MV-4-11 (cell line): Measurements from ENCODE around the gene GTPBP3.
"Not testable (repeated sequence)": the region's sequence is repeated elsewhere in the genome, so short reads cannot be mapped to it uniquely, and the experiment has no call there.

Experiments
- DNase-seq: peaks from one replicate; lab custom pipeline; 2025; lab: John Stamatoyannopoulos, UW

GTPBP3 gene

DNA sequence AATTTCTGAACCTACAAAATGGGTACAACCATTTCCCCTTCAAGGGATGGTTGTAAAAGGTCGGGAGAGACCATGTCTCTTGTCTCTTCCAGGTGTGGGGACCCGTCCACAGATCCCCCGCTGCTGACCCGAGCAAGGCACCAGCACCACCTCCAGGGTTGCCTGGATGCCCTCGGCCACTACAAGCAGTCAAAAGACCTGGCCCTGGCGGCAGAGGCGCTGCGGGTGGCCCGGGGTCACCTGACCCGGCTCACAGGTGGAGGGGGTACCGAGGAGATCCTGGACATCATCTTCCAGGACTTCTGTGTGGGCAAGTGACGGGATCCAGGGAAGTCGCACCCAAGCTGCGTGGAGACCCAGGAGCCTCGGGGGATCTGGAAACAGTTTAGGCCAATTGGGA, 4.0 kb downstream of the GTPBP3 start:
- DNase-seq = no peak

DNA sequence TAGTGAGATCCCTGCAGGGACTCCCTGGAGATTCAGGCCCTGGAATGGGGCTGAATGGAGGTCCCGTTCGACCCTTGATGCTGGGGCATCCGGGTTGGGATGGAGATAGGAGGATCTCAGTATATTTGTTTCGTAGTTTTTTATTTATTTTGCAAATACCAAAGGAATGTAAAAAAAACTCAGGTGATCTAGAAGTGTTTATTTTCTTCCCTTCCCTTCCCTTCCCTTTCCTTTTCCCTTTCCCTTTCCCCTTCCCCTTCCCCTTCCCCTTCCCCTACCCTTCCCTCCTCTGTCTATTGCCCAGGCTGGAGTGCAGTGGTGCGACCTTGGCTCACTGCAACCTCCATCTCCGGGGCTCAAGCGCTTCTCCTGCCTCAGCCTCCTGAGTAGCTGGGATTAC, 4.5 kb downstream of the GTPBP3 start:
- no peak for DNase-seq

DNA sequence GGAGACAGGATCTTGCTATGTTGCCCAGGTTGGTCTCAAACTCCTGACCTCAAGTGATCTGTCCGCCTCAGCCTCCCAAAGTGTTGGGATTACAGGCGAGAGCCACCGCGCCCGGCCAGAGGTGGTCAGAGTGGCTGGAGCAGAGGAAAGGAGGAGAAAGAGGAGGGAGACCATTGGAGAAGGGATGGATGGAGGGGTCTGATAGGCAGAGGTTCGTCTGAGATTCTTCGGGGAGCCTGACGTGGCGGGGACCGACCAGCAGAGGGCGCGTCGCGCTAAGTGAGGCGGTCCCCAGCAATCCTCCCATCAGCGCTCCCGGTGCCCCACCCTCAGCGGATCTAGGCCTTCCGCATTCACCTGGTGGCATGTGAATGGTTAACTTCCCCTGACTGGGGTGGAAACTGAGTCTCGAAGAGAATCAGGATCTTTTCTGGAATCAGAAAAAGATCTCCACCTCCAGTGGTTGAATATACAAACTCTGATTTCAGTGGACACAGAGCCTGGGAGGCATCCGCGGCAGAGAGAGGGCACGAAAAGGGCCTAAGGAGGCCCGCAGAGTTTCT, 8.8 kb downstream of the GTPBP3 start:
- peak; percentile 70 for DNase-seq

DNA sequence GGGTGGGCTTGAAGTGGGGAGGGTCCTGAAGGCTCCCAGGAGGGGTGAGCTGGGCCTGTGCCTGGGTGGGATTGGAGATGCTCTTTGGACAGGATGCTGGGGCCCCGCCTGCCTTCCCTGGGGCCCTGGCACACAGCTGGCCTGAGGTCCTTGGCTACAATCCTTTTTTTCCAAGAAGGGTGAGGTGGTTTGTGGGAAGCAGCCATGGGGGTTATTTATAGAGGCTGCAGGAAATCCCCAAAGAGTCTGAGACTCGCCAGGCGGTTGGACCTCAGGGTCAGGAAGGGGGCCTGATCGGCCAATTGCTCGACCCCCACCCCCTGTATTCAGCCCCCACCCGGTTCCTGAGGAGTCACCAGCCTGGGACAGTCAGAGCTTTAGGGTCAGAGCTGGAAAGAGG, 10.0 kb downstream of the GTPBP3 start:
- peak; percentile 61 for DNase-seq

DNA sequence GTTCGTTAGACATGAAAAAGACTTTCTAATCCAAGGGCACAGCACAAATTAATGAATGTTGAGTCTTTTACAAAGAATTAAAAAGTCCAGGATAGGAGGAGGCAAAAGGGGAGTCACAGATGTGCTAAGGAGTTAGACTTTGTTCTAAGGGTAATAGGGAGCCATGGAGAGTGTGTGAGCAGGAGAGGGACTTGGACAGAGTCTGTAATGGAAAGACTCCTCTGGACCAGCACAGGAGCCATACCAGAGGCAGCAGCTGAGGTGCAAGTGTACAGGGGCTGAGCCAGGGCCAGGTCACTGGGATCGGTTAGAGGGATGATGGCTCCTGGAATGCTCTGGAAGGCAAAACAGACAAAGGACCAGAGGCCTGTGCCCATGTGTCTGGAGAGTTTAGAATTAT, 10.5 kb downstream of the GTPBP3 start:
- no peak for DNase-seq

DNA sequence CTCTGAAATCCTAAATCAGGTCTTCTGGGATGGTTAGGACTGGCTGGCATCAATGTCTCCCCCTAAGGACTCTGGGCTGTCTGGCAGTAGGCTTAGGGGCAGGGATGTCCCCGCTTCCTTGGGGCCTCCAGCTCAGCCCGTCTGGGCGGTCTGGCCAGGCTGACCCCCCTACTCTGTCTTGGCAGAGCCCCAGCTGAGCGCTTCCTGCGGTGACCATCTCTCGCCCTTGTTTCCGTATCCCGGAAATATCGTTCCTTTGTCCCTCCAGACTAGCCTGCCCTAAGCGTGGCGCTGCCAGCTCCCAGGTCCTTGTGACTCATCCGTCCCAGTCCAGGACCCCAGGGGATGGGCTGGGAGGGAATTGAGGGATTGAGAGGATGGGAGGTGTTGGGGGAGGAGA, 11.3 kb downstream of the GTPBP3 start:
- no peak for DNase-seq

DNA sequence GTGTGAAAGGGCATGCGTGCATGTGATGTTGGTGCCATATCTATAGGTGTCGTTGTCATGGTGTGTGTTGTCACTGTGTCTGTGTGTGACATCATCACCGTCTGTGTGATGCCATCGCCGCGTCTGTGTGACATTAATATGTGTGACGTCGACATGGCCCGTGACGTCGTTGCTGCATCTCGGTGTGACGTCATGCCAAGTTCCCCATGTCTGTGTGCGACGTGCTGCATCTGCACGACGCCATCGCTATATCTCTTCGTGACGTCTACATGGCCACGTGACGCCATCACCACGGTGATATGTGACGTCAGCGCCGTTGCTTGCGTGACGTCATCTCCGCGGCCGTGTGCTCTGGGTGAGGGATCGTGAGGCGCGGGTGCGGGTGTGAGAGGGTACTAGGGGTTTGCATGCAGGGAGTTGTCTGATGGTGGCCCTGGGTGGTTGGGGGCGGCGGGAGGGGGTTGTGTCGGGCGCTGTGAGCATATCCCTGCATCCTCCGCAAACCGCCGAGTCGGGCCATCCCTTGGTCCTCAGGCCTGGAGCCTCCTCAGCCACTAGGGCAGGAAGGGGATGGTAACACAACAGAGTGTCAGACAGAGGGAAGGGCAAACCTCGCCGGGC, 14.6 kb downstream of the GTPBP3 start:
- DNase-seq = no peak

DNA sequence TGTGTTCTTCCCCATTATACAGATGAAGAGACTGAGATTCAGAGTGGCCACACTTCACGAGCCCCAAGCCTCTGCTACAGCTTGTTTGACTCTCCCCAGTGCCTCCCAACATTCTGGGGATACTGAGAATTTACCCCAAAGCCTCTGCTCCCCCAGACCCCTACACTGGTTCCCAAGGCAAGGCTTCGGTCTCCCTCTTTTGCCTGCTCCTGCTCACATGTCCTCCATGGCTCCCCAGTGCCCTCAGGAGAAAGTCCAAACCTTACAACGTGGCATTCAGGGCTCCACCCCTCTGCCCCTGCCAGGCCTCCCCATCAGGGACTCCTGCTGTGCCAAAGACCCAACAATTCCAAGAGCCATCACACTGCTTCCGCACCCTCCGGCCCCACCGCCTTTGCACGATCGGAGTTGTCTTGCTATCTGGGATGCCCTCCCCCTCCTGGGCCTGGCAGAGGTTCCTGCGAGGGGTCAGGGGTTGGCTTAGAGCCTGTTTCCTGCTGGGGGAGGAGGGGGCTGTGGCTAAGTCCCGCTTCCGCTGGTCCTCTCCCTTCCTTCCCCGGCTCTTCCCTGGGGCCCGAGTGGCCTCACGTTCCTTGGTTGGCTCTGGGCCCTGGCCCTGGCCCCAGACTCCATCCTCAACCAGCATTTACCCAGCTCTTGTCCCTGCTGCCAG, 15.4 kb downstream of the GTPBP3 start:
- DNase-seq = no peak

DNA sequence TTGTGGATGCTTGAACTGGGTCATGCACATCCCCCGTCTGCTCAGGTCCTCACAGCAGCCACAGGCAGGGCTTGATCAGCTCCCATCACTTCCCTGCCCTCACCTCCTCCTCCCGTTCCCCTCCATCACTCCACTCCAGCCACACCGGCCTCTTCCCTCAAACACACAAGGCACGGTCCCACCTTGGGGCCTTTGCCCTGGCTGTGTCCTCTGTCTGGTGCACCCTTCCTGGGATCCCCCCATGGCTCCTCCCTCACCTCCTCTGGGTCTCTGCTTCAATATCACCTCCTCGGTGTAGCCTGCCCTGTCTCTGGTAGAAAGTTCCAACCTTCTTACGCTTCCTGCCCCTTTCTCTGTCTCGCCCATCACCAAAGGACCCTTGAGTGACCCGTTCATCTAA, 16.0 kb downstream of the GTPBP3 start:
- no peak for DNase-seq

DNA sequence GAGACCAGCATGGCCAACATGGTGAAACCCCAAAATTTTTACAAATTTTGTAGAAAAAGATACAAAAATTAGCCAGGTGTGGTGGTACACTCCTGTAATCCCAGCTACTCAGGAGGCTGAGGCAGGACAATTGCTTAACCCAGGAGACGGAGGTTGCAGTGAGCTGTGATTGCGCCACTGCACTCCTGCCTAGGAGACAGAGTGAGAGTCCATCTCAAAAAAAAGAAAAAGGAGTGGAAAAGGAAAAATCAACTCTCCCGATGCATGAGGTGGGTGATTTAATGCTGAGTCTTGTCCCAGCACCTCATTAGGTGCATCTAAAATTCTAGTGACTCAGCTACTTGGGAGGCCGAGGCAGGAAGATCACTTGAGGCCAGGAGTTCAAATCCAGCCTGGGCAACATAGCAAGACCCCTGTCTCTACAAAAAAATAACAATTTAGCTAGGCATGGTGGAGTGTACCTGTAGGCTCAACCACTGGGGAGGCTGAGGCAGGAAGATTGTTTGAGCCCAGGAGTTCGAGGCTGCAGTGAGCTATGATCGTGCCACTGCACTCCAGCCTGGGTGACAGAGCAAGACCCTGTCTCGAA, 19.8 kb downstream of the GTPBP3 start:
- DNase-seq = no peak

DNA sequence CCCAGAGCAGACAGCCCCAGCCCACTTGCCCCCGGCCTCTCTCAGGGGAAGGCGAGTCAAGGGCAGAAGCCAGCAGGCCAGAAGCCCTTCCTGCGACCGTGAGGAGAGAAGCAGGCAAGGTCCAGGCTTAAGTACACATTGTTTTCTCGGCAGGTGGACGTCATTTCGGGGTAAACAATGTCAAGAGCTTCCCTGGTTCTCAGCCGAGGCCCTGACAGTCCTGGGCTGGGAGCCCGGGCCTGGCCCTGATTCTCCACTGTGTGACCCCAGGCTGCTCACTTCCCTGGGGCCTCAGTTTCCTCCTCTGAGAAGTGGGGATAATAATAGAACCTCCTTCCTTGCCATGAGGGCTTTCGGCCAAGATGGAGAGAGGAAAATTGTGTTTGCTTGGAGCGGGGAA, 20.4 kb downstream of the GTPBP3 start:
- DNase-seq = no peak

DNA sequence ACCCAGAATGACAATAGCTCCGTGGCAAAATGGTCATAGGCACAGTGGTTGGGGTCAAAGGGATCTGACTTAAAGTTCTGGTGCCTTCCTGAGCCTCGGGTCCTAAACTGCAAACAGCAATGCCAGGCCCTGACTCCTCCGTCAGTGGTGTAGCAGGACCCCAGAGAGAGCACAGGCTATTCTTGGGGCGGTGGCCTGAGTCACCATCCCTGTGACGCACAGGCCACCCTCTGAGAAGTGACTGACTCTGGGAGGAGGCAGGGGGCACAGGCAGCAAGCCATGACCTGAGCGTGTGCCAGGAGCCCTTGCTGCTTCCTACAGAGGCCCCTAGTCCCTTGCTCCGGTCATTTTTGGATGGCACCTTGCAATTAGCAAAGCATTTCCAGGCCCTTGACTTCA, 21.0 kb downstream of the GTPBP3 start:
- no peak for DNase-seq

DNA sequence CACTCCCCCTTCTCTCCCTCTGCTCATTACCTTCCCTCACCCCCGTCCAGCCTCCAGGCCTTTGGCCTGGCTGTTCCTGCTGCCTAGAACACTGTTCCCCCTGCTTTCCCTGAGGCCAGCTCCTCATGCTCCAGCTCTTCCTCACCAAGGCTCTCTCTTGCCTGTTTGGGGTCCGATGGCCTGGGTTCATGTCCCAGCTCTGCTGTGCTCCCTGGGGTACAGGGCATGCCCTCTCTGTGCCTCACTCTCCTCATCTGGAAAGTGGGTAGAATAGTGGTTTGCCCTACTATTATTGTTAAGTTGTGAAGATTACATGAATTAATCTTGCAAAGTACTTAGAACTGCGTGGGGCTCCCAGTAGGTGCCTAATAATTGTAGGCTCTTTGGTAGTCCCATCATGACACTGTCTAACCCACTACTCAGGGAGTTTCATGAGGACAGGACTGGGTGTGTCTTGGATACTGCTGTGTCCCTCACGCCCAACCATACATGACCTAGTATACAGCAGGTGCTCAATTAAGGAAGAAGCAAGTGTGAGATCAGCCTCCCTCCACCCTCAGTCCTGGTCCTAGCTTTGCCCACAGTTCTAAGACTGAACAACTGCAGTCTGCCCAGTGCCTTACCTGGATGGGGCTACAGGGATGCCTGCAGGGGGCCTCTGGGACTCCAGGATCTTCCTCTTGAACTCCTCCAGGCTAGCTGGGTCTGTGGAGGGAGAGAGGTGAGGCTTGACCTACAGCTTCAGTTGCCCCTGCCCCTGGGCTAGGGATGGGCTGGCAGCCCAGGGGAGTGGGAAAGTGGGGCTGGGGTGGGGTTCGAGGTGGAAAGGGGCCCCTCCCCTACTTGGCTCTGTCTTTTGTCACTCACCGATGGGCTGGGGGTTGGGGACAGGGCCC, 22.8 kb downstream of the GTPBP3 start:
- no peak for DNase-seq

DNA sequence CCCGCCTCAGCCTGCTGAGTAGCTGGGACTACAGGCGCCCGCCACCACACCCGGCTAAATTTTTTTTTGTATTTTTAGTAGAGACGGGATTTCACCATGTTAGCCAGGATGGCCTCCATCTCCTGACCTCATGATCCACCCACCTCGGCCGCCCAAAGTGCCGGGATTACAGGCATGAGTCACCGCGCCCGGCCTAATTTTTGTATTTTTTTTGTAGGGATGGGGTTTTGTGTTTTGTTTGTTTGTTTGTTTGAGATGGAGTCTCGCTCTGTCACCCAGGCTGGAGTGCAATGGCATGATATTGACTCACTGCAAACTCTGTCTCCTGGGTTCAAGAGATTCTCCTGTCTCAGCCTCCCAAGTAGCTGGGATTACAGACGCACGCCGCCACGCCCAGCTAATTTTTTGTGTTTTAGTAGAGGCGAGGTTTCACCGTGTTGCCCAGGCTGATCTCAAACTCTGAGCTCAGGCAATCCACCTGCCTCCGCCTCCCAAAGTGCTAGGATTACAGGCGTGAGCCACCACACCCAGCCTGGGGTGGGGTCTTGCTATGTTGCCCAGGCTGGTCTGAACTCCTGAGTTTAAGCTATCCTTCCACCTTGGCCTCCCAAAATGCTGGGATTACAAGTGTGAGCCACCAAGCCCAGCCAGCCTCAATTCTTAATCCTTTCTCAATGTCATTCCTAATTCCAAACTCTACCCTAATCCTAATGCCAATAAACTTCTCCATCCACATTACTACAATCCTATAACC, 26.7 kb downstream of the GTPBP3 start:
- DNase-seq = not testable (repeated sequence)

DNA sequence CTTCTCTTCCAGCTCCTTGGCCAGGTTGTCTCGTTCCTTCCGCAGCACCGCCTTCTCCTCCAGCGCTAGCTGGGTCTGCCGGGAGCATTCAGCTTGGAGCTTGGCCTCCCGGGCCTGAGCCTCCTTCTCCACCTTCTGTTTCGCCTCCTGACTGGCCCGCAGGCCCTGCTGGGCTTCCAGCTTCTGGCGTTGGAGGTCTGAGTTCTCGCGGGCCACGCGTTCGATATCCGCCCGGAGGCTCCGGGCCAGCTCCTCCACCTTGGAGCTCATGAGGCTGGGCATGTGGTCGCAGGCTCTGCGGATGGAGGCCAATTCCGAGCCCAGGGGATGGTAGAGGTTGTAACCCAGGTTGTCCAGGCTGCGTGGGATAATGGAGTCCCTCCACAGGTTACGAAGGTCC, 28.0 kb downstream of the GTPBP3 start:
- DNase-seq = no peak

DNA sequence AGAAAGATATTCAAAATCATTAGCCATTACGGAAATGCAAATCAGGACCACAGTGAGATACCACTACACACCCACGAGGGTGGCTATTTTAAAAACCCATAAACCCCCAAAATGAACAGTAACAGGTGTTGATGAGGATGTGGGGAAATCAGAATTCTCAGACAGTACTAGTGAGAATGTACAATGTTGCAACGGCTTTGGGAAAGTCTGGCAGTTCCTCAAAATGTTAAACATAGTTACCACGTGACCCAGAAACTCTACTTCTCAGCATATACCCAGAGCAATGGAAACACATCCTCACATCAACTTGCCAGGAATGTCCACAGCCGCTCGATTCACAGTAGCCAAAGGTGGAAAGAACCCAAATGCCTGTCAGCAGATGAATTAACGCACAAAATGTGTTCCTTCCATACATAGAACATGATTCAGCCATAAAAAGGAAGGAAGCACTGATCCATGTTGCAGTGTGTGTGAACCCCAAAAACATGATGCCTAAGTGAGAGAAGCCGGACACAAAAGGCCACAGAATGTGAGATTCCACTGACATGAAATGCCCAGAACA, 32.8 kb downstream of the GTPBP3 start:
- peak; percentile 100 for DNase-seq

DNA sequence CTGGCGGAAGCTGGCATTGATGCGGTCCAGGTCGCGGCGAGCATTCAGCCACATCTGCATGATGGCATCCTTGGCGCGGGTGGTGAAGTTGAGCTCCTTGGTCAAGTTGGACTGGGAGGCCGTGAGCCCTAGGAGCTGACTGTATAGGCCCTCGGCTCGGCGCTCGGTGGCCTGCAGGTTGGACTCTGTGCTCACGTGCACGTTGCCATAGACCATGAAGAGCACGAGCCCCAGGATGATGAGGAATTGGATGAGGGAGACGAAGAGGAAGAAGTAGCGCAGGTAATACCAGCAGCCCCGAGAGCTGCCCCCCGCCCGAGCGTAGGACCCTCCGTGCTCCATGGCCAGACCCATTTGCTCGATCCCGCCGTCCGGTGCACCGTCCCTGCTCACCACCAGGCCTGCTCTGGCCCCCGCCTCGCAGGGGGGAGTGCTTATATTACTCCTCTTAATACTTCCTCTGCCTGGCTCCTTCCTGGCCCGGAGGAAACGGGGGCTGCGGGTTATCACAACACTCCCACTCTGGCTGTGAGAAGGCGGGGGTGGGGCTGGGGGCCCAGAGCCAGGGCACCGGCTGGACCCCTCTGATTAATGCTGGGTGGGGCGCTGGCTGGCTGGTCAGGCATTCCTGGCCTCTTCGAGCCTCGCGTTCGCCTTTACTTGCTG, 39.7 kb downstream of the GTPBP3 start, which contains the start of gene PLVAP:
PLVAP (minus strand) TSS at position 408 of the 666 bp plus-strand sequence; CDS start at position 354, 54 bp downstream.
- no peak for DNase-seq

DNA sequence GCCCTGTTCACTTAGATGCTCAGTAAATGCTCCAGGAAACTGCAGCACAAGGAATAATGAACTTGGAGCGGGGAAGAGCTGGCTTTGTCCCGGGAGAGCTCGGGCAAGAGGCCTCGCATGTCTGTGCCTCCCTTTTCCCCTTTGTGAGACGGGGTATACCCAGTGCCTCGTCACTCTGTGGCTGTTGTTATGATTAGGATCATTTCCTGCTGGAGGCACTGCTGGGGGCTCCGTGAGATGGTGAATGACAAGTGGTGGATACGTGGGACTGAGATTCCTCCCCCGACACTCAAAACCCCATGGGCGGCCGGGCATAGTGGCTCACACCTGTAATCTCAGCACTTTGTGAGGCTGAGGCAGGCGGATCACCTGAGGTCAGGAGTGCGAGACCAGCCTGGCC, 40.9 kb downstream of the GTPBP3 start:
- DNase-seq = no peak

DNA sequence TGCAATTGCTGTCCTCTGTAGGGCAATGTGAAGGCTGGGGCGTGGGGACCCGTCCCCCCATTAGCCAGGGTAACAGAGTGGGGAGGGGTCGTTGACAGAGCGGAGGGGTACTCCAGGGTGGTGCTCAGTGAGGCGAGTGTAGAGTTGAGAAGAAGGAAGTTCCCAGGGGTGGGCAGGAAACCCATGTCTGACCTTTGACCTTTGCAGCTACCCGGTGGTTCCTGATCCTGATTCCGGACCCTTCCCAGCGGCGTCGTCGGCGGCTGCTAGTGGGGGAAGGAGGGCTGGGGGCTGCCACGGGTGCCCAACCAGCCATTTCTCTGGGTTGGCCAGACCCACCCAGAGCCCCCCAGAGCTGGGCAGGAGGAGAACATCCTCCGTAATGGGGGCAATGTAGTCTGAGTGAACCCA, 41.9 kb downstream of the GTPBP3 start:
- DNase-seq = peak; percentile 24

DNA sequence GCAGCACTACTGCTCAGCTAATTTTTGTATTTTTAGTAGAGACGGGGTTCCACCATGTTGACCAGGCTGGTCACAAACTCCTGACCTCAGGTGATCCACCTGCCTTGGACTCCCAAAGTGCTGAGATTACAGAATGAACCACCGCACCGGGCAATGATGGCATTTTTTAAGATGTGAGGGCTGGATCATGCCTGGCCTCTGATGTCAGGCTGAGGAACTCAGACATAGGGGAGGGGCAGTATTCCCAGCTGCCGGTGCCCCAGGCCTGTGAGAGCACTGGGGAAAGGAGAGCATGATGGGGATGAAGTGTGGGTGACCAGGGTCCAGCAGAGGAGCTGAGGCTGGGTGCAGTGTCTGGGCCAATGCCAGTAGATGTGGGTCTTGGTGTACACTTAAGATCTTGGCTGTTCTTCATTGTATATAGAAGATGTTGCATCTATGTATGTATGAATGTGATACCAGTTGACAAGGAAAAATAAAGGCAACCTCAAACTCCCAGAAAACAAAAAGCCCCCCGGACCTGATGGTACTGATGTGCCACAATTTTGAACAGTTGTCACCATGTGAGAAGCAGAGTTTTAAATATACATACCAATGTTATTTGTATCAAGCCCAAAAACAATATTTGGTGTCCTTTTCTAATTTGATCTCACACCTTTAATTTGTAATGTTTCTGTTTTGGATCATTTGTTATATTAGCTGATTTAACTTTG, 43.2 kb downstream of the GTPBP3 start:
- no peak for DNase-seq
